NCI-H526 treated with DMSO at 0.1 percent for 48 hours (cell line): Measurements from ENCODE around the gene MPP2.
A peak's percentile ranks its signal among the peaks of the same experiment; 100 is the strongest.
"Not testable (repeated sequence)": the region's sequence is repeated elsewhere in the genome, so short reads cannot be mapped to it uniquely, and the experiment has no call there.

Source experiments
- DNase-seq: peaks from one replicate; lab custom pipeline; 2025; lab: John Stamatoyannopoulos, UW

Gene MPP2

DNA sequence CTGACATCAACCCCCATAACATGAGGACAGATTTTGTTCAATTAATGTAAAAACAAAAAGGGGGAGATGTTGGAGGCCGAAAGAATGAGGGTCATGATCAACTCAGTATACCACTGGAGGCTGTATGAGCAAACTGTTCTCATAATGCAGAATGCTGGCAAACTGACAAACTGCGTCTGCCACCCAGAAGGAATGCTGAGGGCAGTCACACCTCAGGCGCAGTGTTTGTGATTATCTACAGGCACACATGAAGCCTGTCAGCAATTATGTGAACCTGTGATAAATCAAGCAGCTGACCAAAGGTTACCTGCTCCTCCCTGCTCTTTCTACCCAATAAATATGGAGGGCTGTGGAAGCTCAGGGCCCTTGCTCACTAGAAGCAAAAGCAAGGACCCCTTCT is 33.0 kb downstream of the MPP2 start:
- DNase-seq = no peak

- DNase-seq = no peak
Measured at GRCh38 chr17:43873815-43874214, 33.5 kb downstream of the MPP2 start.

DNA sequence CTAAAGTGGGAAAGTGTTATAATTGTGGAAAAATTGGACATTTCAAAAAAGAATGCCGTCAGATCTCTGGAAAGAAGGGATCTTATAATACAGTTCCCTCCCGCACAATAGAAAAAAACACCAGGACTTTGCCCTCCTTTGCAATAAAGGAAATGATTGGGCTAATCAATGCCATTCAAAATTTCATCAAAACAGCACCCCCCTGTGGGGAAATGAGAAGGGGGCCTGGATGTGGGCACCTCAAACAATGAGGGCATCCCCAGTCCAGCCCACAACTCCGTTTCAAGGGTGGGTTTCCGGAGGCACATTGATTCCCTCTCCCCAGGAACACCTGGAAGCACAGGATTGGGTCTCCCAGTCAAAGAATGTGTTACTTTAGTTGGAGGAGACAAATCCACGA is 34.2 kb downstream of the MPP2 start:
- no peak for DNase-seq

- no peak for DNase-seq
Measured at GRCh38 chr17:43871946-43872690, 35.2 kb downstream of the MPP2 start.

DNA sequence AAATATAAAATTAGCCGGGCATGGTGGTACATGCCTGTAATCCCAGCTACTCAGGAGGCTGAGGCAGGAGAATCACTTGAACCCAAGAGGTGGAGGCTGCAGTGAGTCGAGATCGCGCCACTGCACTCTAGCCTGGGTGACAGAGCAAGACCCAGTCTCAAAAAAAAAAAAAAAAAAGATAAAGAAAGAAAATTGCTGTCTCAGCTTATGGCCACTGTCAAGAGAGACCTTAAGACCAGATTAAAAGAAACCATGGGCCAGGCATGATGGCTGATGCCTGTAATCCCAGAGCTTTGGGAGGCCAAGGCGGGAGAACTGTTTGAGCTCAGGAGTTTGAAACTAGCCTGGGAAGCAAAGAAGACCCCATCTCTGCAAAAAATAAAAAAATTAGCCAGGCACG is 38.3 kb downstream of the MPP2 start:
- not testable (repeated sequence) for DNase-seq

- DNase-seq = no peak
Measured at GRCh38 chr17:43868226-43868994, 38.9 kb downstream of the MPP2 start.

DNA sequence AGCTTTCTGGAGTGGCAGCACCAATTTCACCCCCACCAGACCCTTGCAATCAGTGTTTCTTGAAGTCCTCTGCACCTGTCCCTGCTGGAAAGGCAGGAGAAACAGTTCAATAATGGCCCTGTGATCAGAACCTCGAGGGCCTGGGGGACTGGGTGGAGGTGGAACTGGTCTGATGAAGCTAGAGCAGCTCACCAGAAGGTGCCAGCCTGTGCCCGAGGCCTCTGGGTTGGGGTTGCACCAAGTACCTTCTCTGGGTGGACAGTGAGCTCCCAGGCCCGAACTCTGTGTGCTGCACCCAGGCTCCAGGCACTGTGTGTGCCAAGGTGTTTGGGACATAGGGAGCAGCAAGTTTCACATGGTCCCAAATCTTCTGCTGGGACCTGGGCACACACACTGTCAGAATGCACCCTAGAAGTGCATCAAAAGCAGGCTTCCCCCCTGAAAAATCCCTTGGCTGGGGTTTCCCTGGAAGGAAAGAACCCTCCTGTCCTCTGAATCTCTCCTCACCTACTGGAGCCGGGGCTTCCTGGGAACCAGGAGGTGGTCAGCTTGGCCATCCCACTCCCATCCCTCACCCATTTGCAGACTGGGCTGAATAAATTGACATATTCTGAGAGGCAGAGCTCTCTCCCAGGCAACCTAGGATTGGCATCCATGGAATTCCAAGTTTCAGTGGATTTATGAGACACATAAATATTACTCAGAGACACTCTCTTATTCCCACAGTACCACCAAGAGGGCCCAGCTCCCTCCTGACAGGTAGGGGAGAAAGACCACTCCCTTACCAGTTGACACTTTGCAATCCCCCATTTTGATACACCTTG is 43.0 kb downstream of the MPP2 start:
- no peak for DNase-seq

- DNase-seq = no peak
Measured at GRCh38 chr17:43861960-43862359, 45.4 kb downstream of the MPP2 start.

DNA sequence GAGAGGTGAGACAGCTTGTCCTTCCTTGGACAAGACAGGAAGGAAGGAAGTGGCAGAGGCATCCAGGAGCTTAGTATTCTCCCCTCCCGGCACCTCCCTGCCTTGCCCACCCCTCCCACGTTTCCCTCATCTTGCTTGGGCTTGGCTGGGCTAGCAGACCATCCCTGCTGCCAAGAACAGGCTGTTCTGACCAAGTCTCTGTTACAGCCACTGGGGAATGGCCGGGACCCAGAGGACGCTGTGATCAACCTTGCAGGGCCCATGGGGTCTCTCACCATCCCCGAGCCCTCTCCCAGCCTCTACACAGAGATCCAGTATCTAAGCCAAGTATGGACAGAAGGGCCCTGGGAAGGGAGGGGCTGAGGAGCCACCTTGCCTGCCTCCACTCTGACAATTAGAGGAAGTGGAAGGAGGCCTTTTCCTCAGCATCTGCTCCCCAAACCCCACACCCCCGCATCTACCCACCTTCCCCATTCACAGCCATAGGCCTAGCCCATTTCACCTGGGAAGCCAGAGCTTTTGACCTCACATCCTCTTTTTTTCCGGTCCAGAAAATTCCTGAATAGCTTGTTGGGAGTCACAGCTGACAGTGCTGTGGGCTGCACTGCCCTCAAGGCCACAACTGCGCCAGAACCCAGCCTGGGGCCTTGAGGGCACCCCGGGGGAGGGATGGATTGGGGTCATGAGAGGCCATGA is 46.3 kb downstream of the MPP2 start:
- no peak for DNase-seq

- no peak for DNase-seq
Measured at GRCh38 chr17:43860077-43860725, 47.1 kb downstream of the MPP2 start.

DNA sequence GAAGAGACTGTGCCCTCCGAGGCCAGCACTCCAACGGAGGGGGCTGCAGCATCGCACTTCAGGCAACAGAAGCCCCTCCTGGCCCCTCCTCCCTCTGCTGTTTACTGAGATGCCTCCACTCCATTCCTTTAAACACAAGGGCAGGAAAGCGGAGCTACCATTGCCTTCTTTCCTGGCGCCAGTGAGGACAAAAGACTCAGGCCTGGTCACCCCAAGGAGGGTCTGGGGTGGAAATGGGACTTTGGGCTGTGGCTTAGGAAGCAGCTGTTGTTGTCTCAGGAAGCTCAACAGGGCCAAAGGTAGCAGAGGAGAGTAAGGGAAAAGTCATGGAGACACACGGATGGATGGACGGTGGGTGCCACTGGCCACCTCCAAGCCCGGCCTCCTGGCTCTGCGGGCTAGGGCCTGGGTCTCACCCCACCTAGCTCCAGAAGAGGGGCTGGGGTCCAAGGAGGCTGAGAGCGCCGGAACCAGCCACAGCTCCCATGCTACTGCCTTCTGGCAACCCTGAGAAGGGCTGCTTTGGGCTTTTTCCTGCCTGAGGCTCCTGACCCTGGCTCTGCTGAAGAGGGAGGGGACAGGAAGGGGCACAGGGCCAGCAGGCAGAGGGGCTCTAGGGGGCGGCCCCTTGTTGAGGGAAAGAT is 49.3 kb downstream of the MPP2 start:
- DNase-seq = no peak

GRCh38 chr17:43857141-43857540 is 50.2 kb downstream of the MPP2 start:
- no peak for DNase-seq

- no peak for DNase-seq
Measured at GRCh38 chr17:43856141-43856540, 51.2 kb downstream of the MPP2 start.

DNA sequence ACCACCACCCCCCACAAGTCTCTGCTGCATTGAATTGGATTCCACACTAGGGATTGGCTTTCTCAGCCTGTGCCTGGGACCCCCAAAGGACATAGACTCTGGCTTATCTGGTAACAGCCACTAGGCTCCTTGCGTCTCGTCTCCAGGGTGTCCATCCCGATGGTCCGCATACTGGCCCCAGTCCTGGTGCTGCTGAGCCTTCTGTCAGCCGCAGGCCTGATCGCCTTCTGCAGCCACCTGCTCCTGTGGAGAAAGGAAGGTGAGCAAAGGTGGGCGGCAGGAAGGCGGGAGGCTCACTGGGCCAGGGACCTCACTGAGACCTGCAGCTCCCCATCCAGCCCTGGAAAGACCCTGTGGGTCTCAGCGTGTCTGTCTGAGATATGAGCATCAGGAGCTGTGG is 52.3 kb downstream of the MPP2 start:
- no peak for DNase-seq

DNA sequence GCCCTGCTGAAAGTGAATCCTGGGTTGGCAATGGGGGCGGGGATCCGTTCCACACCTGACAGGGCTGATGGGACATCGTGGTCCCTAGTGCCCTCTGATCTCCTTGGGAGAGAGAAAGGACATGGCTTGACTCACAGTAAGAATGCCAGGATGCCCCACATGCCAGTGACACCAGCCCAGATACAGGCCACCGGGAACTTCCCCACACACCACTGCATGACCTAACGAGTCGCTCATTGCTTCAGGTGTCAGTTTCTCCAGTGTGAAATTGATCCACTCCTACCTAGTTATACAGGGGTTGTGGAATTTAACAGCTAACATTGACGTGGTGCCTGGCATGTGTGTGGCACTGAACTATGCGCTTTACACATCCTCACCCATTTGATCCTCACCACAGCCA is 52.8 kb downstream of the MPP2 start:
- DNase-seq = no peak

GRCh38 chr17:43853546-43853945 is 53.8 kb downstream of the MPP2 start:
- no peak for DNase-seq

DNA sequence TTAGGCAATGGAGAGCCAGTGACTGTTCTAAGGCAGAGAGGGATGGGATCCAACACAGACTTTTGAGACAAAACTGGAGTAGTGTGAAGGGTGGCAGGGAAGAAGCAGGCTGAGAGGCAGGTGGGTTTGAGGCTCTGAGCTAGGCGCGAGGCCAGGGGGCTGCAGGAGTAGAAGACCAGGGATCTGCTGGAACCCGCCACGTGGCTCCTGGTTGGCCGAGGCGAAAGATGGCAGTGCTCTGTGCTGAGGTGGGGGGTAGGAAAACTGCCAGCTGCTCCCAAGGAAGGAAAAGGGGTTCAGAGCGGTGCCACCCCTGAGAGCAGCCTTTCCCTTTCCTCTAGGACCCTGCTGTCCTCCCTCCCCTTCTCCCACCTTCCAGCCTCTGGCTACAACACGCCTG is 54.8 kb downstream of the MPP2 start:
- DNase-seq = no peak

DNA sequence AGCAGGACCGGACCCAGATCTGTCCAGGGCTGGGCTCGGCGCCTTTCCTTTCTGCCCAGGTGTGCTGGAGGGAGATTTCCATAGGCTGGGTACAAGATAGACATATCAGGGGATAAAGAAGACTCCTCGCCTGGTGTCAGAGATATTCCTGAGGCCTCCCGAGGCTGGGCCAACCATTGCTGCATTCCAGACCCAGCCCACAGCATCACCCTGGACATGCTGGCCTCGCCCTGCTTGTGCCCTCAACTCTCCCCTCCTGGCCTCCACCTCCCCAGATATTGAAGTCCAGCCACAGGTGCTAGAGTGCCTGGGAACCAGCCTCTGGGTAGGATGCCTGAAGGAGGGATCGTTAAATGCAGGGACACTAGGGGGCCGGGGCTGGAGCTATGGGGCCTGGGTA is 58.2 kb downstream of the MPP2 start:
- no peak for DNase-seq

GRCh38 chr17:43848601-43849000 is 58.7 kb downstream of the MPP2 start:
- DNase-seq = no peak

DNA sequence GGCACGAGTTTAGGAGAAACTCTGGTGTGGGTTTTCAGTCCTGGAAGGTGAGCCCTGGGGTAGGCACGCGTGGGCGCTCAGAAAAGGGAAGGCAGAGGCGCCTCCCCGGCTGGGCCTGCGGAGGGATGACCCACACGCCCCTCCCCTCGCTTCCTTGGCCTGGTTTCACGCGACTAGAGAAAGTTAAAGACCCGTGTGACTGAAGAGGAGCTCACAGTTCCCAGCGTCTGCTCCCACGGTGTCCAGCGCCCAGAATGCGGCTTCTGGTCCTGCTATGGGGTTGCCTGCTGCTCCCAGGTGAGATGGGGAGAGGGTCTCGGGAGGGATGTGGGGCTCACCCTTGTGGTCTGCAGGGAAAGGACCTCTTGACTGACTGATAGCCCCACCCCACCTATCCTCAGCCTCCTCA is 60.4 kb downstream of the MPP2 start, which contains the start of gene CD300LG:
Gene CD300LG (plus strand): TSS at position 214 of the 409 bp plus-strand sequence. CDS start 41 bp downstream, at position 255.
- no peak for DNase-seq

GRCh38 chr17:43846221-43846712 is 61.1 kb downstream of the MPP2 start:
- peak; percentile 40 for DNase-seq
